PC-3 (cell line): ENCODE measurements around the gene OSBPL7.

Experiments used
- CTCF ChIP-seq: fragments of 300-600 bp; sonication (generic); conservative IDR thresholded peaks from 2 replicates; pipeline ENCODE4 v1.5.1; 2017; ENCODE audit warnings: antibody characterized with exemption, low read depth, mild to moderate bottlenecking, low read length
- EZH2 ChIP-seq: fragments of 300-600 bp; sonication (generic); IDR thresholded peaks from one replicate; pipeline ENCODE4 v1.6.1; 2017; ENCODE audit warnings: antibody characterized with exemption, mild to moderate bottlenecking, low read length; ENCODE audit not compliant: unreplicated experiment

GRCh38 chr17:47815106-47815918 is 6.3 kb downstream of the OSBPL7 start:
- TF ChIP-seq CTCF (no peak), EZH2 (no peak)
